HG02759 (cell line): ENCODE results near the gene HPS3.
"Not testable (repeated sequence)": the region's sequence is repeated elsewhere in the genome, so short reads cannot be mapped to it uniquely, and the experiment has no call there.

Source experiments
- ATAC-seq: cut with Tn5 transposase; IDR thresholded peaks from one replicate; pipeline ENCODE4 v1.9.1; 2021; ENCODE audit warnings: mild to moderate bottlenecking, moderate library complexity; ENCODE audit not compliant: unreplicated experiment

The HPS3 gene

DNA sequence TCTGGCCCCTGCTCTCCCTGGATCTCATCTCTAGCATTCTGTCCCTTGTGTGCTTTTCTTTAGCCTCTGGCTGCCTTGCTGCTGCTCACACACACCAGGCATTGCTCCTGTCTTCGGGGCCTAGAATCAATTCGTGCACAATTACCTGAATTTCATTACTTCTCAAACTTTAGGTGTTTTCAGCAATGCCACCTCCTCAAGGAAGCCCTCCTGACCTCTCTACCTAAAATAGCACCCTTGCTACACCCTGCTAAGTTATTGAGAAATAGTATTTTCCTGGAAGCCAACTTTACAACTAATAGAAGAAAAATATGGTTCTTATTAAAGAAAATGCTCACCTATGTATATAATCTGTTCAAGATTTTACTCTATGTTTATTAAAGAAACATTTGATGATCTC, 51.7 kb downstream of the HPS3 start:
- ATAC-seq, result no peak

DNA sequence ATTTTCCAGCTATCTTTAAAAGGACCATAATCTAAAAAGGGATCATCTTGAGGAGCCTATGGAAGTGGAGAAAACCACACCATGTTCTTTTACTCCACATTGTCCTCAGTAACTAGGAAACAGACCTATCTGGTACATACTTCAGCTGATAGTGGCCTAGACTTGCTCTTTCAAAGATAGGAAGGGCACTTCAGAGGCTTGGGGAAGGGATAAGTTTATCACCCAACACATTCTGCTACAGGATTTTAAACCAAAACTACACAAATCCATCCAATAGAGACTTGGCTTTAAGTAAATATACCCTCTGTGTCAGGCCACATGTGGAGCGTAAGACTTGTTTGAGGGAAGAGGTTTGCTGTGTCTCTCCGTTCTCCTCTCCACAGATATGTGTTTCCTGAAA, 56.8 kb downstream of the HPS3 start:
- no peak for ATAC-seq

DNA sequence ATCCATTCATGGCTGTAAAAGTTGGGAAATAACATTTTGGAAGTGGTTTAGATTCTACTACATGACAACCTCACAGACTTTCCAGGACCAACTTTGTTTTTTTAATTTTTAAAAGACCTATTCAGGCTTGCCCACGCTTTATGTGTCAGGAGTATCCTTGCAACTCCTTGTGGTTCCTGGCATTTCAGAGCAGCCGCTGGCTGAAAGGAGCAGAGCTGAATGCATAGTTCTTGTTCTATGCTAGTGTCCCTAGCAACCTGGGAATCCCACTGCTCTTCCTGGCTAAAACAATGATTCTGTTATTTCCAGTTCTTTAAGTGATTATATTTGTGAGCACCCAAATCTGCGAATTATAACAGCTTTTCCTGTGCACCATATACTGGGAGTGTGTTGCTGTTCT, 57.3 kb downstream of the HPS3 start:
- no peak for ATAC-seq

DNA sequence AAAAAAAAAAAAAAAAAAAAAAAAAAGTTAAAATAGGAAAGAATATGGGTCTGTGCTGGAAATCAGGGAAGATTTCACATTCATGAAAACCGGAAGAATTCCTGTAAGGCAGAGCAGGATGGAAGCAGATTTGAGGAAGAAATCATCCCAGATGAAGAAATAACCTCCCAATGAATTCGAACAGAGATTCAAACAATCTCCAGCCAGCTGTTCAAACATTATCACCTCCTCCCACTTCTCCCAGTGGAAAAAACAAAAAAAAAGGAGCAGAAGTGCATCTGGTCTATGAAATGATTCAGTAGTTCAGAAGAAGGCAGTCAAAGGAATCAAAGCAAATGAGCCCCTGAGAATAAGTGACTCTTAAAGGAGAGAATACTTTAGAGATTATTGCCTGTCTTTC, 59.1 kb downstream of the HPS3 start:
- no peak for ATAC-seq

DNA sequence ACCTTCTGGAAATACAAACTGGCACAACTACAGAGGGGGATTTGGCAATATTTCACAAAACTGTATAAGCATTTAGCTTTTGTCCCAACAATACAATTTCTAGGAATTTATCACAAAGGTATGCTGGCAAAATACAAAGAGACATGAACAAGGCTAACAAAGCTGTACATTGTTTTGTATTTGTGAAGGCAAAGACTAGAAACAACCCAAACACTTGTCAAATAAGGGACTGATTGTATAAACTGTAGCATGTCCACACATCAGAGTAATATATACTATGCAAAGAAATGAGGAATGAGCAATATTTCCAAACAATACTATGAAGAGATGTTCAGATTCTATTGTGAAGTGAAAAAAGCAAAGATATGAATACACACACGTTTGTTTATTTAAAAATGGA, 65.8 kb downstream of the HPS3 start:
- ATAC-seq, result no peak

DNA sequence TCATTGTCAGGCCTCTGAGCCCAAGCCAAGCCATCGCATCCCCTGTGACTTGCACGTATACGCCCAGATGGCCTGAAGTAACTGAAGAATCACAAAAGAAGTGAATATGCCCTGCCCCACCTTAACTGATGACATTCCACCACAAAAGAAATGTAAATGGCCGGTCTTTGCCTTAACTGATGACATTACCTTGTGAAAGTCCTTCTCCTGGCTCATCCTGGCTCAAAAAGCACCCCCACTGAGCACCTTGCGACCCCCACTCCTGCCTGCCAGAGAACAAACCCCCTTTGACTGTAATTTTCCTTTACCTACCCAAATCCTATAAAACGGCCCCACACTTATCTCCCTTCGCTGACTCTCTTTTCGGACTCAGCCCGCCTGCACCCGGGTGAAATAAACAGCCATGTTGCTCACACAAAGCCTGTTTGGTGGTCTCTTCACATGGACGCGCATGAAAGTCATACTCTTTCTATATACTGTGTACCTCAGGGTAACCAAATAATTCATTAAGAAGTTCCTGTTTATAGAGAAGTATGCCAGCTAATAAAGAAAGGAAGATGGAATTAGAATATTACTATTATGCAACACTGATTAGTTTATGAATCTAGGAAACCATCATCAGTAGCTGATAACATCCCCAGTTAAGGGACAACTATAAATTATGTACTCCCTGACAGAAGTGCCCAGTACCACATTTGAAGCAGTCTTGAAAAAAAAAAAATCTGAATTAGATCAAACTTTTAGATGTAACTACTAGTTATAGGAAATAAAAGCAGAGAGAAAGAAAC, 67.6 kb downstream of the HPS3 start:
- ATAC-seq, result not testable (repeated sequence)

DNA sequence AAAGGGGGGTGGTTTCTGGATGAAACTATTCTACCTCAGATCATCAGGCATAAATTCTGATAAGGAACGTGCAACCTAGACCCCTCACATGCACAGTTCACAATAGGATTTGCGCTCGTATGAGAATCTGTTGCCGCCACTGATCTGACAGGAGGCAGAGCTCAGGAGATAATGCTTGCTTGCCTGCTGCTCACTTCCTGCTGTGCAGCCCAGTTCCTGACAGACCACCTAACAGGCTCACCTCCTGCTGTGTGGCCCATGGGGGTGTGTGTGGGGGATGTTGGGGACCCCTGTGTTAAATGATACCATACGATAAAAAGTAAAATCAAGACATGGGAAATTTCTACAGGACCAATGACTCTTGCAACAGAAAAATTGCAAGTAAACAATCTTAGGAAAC, 68.2 kb downstream of the HPS3 start:
- ATAC-seq, result no peak

DNA sequence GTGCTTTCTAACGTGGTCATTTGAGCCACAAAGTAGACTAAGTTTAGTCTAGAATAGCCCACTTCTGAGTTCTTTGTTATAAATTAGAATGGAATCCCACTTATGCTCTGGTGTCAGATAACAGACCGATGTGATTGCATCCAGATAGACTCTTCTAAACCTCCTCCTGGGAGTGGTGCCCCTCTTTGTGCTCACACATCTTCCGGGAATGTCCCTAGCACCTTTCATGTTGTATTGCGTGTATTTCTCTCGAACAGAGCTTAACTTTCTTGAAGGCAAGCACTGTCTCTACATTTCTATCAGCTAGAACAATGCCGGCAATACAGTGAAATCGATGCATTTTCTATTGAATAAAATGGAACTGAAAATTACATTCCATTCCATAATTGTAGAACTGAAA, 69.2 kb downstream of the HPS3 start:
- ATAC-seq, result no peak

DNA sequence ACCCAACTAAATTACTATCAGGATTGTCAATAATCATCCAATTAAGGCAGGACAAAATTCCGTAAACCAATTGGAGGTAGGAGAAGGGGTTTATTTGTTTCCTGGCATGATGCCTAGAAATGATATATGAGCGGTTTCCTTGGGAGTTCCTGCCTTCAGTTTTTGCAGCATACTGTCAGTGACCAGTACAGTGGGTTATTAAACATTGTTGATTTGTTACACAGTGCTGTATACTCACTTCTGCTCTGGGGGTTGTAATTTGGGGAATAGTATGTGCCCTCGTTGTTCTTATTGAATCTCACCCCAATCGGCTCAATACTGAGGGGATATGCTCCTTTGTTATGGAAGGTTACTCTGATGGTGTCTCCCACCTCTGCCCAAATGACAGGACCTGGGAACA, 70.0 kb downstream of the HPS3 start:
- ATAC-seq, result no peak

DNA sequence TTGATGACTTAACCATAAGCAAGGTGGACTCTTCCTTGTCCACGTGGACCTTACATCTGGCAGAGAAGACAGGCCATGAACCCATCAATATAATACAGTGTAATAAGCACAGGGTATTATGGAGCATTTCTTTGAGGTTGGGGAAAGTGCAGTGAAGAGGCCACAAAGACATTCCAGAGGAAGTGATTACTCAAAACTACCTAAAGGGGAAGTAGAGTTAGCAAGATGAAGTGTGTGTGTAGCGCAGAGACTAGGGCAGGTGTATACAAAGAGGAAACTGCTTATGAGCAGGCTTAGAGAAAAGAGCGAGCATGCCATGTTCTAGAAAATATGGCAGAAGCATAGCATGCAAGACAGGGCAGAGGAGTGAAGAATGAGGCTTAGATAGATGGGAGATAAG, 74.3 kb downstream of the HPS3 start:
- peak; percentile 98 for ATAC-seq

DNA sequence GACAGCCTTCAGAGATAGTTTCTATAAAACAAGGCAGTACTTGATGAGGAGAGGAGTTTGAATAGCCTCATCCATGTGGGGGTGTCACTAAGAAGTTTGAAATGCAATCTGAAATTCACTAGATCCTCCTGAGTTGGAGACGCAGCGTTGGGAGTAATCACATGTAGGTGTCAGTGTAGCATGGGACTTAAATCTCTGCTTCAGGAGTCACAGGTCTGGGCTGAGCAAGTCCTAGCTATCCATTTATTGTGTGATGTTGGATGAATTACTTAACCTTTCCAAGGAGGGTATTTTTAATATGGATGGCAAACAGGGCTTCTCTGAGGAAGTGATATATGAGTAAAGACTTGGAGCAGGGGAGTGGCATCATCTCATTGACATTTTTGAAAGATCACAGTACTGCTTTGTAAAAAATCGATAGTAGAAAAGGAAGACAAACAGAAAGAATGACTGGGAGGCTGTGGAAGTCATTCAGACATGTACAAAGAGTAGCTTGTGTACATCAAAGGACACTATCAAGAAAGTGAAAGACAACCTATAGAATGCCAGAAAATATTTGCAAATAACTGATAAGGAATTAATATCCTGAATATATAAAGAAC, 75.1 kb downstream of the HPS3 start:
- no peak for ATAC-seq

DNA sequence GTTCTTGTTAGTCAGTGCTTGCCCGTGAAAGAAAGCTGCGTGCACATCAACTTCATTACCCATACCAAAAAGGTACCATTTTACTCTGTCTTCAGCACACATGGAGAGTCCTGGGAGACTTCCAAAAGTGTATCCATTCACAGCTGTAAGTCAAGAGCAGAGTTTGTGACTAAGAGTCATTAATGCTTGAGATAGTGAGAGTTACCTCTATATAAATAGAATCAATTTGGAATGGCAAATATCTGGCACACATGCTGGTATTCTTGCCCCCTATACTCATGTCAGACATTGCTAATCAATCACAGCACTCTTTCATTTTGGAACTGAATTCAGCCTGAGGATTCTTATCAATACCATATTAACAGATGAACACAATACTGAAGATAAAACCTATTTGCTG, 78.0 kb downstream of the HPS3 start:
- ATAC-seq, result no peak

DNA sequence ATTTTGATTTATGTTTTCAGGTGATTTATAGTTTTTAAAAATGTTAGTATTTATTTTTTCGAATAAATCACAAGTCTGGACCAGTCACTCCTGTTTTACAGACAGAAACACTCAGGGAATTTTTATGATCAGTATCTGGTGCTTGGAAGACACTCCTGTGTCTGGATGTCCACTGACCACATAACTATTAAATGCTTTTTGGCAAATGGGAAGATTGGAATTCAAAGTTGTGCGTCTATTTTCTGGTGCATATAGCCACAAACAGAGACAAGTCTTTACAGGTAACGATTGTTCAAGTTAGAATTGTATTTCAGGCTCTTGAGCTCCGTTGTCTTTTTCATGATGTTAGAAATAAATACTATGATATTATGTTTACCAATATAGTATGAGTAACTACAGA, 80.0 kb downstream of the HPS3 start:
- ATAC-seq, result no peak

DNA sequence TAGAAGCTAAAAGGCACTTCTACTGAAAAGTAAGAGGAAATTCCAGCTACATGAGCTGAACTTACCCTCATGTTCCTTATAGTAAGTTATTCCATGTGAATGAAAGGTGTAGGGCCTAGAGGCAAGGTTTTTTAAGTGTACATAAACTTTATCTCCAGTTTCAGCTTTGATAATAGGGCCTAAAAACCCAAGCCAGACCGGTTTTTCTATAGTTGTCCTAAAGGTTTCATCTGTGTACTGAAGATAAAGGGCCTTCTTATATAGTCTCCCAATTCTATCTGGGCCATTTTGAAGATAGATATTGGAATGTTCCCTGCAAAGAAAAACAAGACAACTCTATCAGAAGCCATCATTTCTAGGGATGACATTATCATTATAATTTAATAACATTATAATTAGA, 82.9 kb downstream of the HPS3 start:
- no peak for ATAC-seq

DNA sequence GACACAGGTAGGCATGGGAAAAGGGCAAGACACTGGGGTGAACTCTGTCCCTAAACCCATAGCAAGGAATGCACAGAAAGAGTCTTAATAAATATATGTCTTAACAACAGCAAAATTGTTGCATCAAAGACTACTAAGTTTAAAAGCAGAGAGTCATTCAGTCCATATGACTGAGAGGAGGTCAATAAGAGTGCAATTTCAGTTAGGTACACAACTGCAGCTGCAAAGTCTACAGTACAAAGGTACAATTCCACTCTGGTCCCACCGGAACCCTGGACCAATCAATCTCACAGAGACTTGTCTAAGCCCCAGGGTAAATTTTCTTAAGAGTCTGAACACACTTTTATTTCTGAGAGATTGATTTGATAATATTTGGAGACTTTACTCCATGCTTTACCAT, 85.3 kb downstream of the HPS3 start:
- ATAC-seq, result no peak

DNA sequence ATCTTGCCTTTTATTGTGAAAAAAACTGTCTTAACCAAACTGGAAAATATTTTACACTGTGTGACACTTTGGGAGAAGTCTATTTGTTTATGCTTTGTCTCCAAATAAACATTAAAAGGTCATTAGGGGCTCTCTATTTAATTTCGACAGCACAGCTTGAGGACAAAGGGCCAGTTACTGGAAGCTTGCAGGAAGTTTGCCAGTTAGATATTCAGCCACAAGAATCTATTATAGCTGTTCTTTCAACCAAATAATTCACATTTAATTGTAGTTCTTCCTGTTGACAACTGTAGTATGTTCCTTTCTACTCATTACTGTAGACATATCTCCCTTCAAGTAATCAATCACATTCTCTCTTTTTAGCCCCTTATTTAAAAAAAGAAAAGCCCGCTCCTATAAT, 86.1 kb downstream of the HPS3 start:
- no peak for ATAC-seq

DNA sequence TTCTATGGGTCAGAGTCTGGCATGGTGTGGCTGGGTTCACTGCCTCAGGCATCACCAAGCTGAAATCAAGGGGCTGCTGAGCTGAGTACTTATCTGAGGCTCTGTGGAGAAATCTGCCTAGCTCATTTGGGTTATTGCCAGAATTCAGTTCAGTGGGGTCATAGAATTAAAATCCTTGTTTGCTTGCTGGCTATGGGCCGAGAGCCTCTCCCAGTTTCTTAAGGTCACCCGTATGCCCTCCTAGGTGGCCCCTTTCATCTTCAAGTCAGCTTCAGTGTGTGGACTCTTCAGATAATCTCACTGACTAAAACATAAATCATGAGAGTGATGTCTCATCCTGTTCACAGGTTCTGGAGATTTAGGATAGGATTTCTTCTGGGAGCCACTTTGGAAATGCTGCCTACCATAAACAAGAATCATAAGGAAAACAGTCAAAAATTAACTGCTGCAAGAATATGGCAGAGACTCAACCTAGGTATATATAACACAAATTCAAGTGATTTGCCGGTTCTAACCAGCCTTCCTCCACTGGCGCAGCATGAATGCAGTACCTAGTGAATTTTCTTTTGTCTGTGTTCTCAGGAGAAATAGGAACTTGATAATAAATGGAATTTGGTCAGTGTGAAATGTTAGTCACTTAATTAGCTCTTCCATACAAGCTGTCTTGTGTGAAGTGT, 86.9 kb downstream of the HPS3 start:
- no peak for ATAC-seq

DNA sequence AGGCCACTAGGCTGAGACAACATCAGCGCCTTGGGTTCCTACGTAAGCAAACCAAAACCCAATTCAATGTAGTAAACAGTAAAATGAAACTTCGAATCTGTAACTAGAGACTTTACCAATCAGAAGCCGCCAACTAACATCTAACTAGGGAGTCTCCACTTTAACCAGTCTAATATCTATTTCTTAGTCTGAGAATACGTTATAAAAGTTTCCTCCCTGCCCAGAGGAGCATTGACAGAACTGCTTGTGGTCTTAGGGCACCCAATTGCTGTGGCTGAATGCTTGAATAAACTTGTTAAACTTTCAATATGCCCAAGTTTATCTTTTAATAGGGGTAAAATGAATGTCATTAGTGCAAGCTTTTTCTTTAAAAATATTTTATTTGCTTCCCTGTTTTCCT, 87.9 kb downstream of the HPS3 start:
- ATAC-seq, result no peak

DNA sequence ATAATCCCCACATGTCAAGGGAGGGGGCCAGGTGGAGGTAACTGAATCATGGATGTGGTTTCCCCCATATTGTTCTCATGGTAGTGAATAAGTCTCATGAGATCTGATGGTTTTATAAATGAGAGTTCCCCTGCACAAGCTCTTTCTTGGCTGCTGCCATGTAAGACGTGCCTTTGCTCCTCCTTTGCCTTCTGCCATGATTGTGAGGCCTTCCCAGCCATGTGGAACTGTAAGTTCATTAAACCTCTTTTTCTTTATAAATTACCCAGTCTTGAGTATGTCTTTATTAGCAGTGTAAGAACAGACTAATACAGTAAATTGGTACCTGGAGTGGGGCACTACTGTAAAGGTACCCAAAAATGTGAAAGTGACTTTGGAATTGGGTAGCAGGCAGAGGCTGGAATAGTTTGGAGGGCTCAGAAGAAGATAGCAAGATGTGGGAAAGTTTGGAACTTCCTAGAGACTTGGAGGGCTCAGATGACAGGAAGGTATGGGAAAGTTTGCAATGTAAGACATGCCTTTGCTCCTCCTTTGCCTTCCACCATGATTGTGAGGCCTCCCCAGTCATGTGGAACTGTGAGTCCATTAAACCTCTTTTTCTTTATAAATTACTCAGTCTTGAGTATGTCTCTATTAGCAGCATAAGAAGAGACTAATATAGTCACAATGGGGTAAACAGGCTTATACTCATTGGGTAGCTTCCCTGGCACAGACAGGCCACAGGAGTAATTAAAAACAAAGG, 90.1 kb downstream of the HPS3 start:
- ATAC-seq, result not testable (repeated sequence)

DNA sequence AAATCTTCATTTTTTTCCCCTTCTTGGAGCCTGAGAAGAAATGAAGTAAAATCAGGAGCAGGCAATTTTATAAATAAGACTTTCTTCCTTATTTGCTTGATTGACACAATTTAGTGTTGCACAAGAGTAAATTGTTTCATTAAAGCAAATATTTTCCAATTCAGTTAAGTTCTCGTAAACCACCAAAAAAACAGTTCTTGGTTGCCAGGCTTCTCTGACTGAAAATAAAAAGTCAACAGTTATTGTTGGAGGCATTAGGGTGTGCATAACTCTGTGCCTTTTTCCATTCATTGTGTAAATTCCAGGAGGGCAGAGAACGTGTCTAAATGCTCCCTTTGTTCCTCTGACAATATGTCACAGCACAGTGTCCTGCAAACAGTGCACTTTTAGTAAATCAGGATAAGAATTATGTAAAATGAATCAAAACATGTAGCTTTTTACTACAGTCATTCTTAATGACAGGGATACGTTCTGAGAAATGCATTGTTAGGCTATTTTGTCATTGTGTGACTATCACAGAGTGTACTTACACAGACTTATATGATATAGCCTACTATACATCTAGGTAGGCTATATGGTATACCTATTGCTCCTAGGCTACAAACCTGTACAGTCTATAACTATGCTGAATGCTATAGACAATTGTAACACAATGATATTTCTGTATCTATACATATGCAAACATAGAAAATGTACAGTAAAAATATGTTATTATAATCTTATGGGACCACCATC, 92.5 kb downstream of the HPS3 start, which contains the start of gene CP:
CP (minus strand) TSS at position 47 of the 735 bp plus-strand sequence; CDS start at position 10, 37 bp downstream.
- ATAC-seq, result no peak
